ENCODE data around the gene ZNF213. TPM values are rescaled to one million over a fixed set of nuclear protein-coding genes. Genes with fewer than 3 reads are reported as not detected.

The ZNF213 gene
- polyA plus RNA-seq, 1 donor from 2014 or later = 5.1 TPM

- Histone ChIP-seq H3K27ac (ENCODE audit: low read length) (no peak overlapping the region), H3K4me3 (ENCODE audit: low read length) (no peak overlapping the region), H3K9ac (ENCODE audit: low read length) (no peak overlapping the region), H3K79me2 (replicated peaks; ENCODE audit: insufficient read depth, low read length) (no peaks in the 10 kb centered on the region), H3K36me3 (ENCODE audit: insufficient read depth, low read length) (no peaks in the 10 kb centered on the region), H3K9me2 (ENCODE audit: insufficient read depth, low read length) (no peaks in the 10 kb centered on the region), H3K9me3 (ENCODE audit: low read length) (no peaks in the 10 kb centered on the region), H3K27me3 (ENCODE audit: insufficient read depth, low read depth, low read length) (no peaks in the 10 kb centered on the region), H4K20me1 (ENCODE audit: insufficient read depth) (no peaks in the 10 kb centered on the region), H3K4me2 (ENCODE audit: low read length) (no peak overlapping the region), H2AFZ (ENCODE audit: low read depth, low read length) (no peak overlapping the region), H3F3A (ENCODE audit: insufficient read depth, low read length, poor library complexity, severe bottlenecking) (no peaks in the 10 kb centered on the region)
- TF ChIP-seq CTCF (IDR thresholded peaks at IDR 0.05; ENCODE audit: poor library complexity, severe bottlenecking) = no peak
- no peak for TF ChIP-seq MXI1 (conservative IDR thresholded peaks at IDR 0.05; ENCODE audit: poor library complexity, severe bottlenecking)
- TF ChIP-seq SMC3 (conservative IDR thresholded peaks at IDR 0.05; ENCODE audit: poor library complexity) = no peak
- no peak for TF ChIP-seq EP300 (conservative IDR thresholded peaks at IDR 0.05; ENCODE audit: poor library complexity, severe bottlenecking)
- no peak for TF ChIP-seq TAF1 (IDR thresholded peaks at IDR 0.05; ENCODE audit: low read depth)
- TF ChIP-seq POLR2AphosphoS5 (IDR thresholded peaks at IDR 0.05) = no peak
- no peak for TF ChIP-seq RAD21 (conservative IDR thresholded peaks at IDR 0.05)
- TF ChIP-seq EZH2 (IDR thresholded peaks at IDR 0.05; ENCODE audit: borderline replicate concordance, insufficient read depth, low read length, poor library complexity, severe bottlenecking) = no peak
- TF ChIP-seq REST (IDR thresholded peaks at IDR 0.05; ENCODE audit: borderline replicate concordance) = no peak
These were observed 43.3 kb upstream of the ZNF213 start for GRCh38 chr16:3091551-3091950.

GRCh38 chr16:3092501-3092941 lies 42.3 kb upstream of the ZNF213 start:
- H3K4me2 ChIP-seq (ENCODE audit: low read length) = no peak overlapping the region
- H3K9me2 ChIP-seq (ENCODE audit: insufficient read depth, low read length) = no peaks in the 10 kb centered on the region
- peaks cover 5% of the 10 kb centered on the region for H3K27me3 ChIP-seq (ENCODE audit: insufficient read depth, low read depth, low read length)
- H2AFZ ChIP-seq (ENCODE audit: low read depth, low read length) = no peak overlapping the region
- H3K9ac ChIP-seq (ENCODE audit: low read length) = no peak overlapping the region
- TF ChIP-seq CTCF (IDR thresholded peaks at IDR 0.05; ENCODE audit: poor library complexity, severe bottlenecking) (no peak), REST (IDR thresholded peaks at IDR 0.05; ENCODE audit: borderline replicate concordance) (no peak), TAF1 (IDR thresholded peaks at IDR 0.05; ENCODE audit: low read depth) (no peak), EZH2 (IDR thresholded peaks at IDR 0.05; ENCODE audit: borderline replicate concordance, insufficient read depth, low read length, poor library complexity, severe bottlenecking) (no peak), POLR2AphosphoS5 (IDR thresholded peaks at IDR 0.05) (no peak), EP300 (conservative IDR thresholded peaks at IDR 0.05; ENCODE audit: poor library complexity, severe bottlenecking) (no peak)
- no peak overlapping the region for H3K27ac ChIP-seq (ENCODE audit: low read length)
- no peak overlapping the region for H3K4me3 ChIP-seq (ENCODE audit: low read length)
- H3K36me3 ChIP-seq (ENCODE audit: insufficient read depth, low read length) = no peaks in the 10 kb centered on the region
- H3K9me3 ChIP-seq (ENCODE audit: low read length) = no peaks in the 10 kb centered on the region
- no peaks in the 10 kb centered on the region for H3K79me2 ChIP-seq (replicated peaks; ENCODE audit: insufficient read depth, low read length)
- no peaks in the 10 kb centered on the region for H4K20me1 ChIP-seq (ENCODE audit: insufficient read depth)
- no peaks in the 10 kb centered on the region for H3F3A ChIP-seq (ENCODE audit: insufficient read depth, low read length, poor library complexity, severe bottlenecking)
